Parathyroid adenoma (tissue), 2 donors: Measurements from ENCODE around the gene CDC25B.
A peak's percentile ranks its signal among the peaks of the same experiment; 100 is the strongest.

Experiments used
- H2AFZ ChIP-seq: fragments of 300-600 bp; sonication (generic); one replicate; pipeline ENCODE4 v1.7.0; 2017; ENCODE audit warnings: antibody characterized with exemption, mild to moderate bottlenecking
- H3K27ac ChIP-seq: fragments of 300-600 bp; sonication (generic); one replicate; pipeline ENCODE4 v1.7.0; 2017
- H3K27me3 ChIP-seq: fragments of 300-600 bp; sonication (generic); one replicate; pipeline ENCODE4 v1.7.0; 2017; ENCODE audit warnings: low read length; ENCODE audit not compliant: control insufficient read depth, insufficient read depth
- H3K36me3 ChIP-seq: fragments of 300-600 bp; sonication (generic); one replicate; pipeline ENCODE4 v1.7.0; 2017; ENCODE audit warnings: low read length; ENCODE audit not compliant: control insufficient read depth, insufficient read depth
- H3K4me1 ChIP-seq: fragments of 300-600 bp; sonication (generic); one replicate; pipeline ENCODE4 v1.7.0; 2017; ENCODE audit warnings: control low read depth
- H3K4me2 ChIP-seq: fragments of 300-600 bp; sonication (generic); one replicate; pipeline ENCODE4 v1.7.0; 2017; ENCODE audit warnings: low read length
- H3K4me3 ChIP-seq: fragments of 300-600 bp; sonication (generic); one replicate; pipeline ENCODE4 v1.7.0; 2017; ENCODE audit warnings: low read depth, low read length
- H3K79me2 ChIP-seq: fragments of 300-600 bp; sonication (generic); one replicate; pipeline ENCODE4 v1.7.0; 2017; ENCODE audit warnings: control low read depth
- H3K9ac ChIP-seq: fragments of 300-600 bp; sonication (generic); one replicate; pipeline ENCODE4 v1.7.0; 2017; ENCODE audit warnings: mild to moderate bottlenecking
- H3K9me3 ChIP-seq: fragments of 300-600 bp; sonication (generic); one replicate; pipeline ENCODE4 v1.7.0; 2017; ENCODE audit warnings: low read length; ENCODE audit not compliant: control insufficient read depth
- CTCF ChIP-seq: fragments of 300-600 bp; sonication (generic); IDR thresholded peaks from one replicate; pipeline ENCODE4 v1.7.0; 2017; ENCODE audit warnings: antibody characterized with exemption, mild to moderate bottlenecking
- donor health status: primary hyperparathyroidism.

The CDC25B gene

GRCh38 chr20:3812259-3812681 is 16.2 kb downstream of the CDC25B start:
- H3K4me3 ChIP-seq = peak overlapping the region; percentile 23
- H3K4me1 ChIP-seq = peaks cover 27% of the 10 kb centered on the region
- no peaks in the 10 kb centered on the region for H3K79me2 ChIP-seq
- no peaks in the 10 kb centered on the region for H3K9me3 ChIP-seq
- peak overlapping the region; percentile 46 for H3K4me2 ChIP-seq
- H3K9ac ChIP-seq = no peak overlapping the region
- TF ChIP-seq CTCF = no peak
- H3K27ac ChIP-seq = peak overlapping the region; percentile 100
- peak overlapping the region; percentile 90 for H2AFZ ChIP-seq
- no peaks in the 10 kb centered on the region for H3K27me3 ChIP-seq
- no peaks in the 10 kb centered on the region for H3K36me3 ChIP-seq

- peaks cover 20% of the 10 kb centered on the region for H3K4me1 ChIP-seq
- no peak overlapping the region for H3K27ac ChIP-seq
- H2AFZ ChIP-seq = peak overlapping the region; percentile 24
- no peaks in the 10 kb centered on the region for H3K79me2 ChIP-seq
- H3K9ac ChIP-seq = no peak overlapping the region
- no peak overlapping the region for H3K4me2 ChIP-seq
- no peaks in the 10 kb centered on the region for H3K36me3 ChIP-seq
- no peak for TF ChIP-seq CTCF
- H3K27me3 ChIP-seq = no peaks in the 10 kb centered on the region
- no peak overlapping the region for H3K4me3 ChIP-seq
- H3K9me3 ChIP-seq = no peaks in the 10 kb centered on the region
Observed at GRCh38 chr20:3812975-3813847, 17.1 kb downstream of the CDC25B start.

- no peak for TF ChIP-seq CTCF
- H3K4me1 ChIP-seq = peaks cover 25% of the 10 kb centered on the region
- no peak overlapping the region for H2AFZ ChIP-seq
- H3K9me3 ChIP-seq = no peaks in the 10 kb centered on the region
- no peak overlapping the region for H3K27ac ChIP-seq
- no peak overlapping the region for H3K9ac ChIP-seq
- no peaks in the 10 kb centered on the region for H3K36me3 ChIP-seq
- no peaks in the 10 kb centered on the region for H3K27me3 ChIP-seq
- H3K79me2 ChIP-seq = no peaks in the 10 kb centered on the region
- H3K4me2 ChIP-seq = no peak overlapping the region
- no peak overlapping the region for H3K4me3 ChIP-seq
Observed at GRCh38 chr20:3813848-3814581, 17.9 kb downstream of the CDC25B start.

- no peak for TF ChIP-seq CTCF
- Histone ChIP-seq H3K79me2 (no peaks in the 10 kb centered on the region), H3K4me3 (no peak overlapping the region), H3K36me3 (no peaks in the 10 kb centered on the region), H3K9ac (no peak overlapping the region), H2AFZ (no peak overlapping the region), H3K9me3 (no peaks in the 10 kb centered on the region), H3K4me2 (no peak overlapping the region), H3K27me3 (no peaks in the 10 kb centered on the region), H3K27ac (no peak overlapping the region), H3K4me1 (peaks cover 30% of the 10 kb centered on the region)
Observed at GRCh38 chr20:3814928-3815495, 18.9 kb downstream of the CDC25B start.
